ENCODE data around the gene TRPM3. TPM values are rescaled to one million over a fixed set of nuclear protein-coding genes. Genes with fewer than 3 reads are reported as not detected.

Gene TRPM3
- total and polyA plus RNA-seq, 9 of the 15 experiments (the other 6 are each of a cell fraction or from before 2014, with no cell fraction given): 0.04 TPM; not detected in 8

DNA sequence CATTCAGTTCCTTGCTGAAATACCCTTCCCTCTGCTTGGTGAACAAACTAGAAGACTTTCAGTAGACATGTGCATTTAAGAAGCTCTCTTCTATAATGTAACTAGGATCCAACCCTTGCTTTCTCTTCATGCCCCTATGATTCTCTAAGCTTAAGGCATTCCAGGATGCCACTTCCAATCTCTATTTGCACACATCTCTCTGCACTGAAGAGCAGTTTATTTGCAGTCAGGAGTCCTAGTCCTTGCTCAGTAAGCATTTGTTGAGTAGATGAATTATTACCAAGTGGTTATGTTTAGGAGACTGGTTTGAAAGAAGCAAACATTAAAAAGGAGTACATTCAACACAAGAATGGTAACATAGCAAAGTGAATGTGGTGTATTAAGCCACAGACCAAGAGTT is 432.7 kb downstream of the TRPM3 start:
- Histone ChIP-seq H3K4me2 (ENCODE audit: insufficient read depth, low read length) (no peak overlapping the region), H3K79me2 (ENCODE audit: control insufficient read depth, insufficient read depth, low read length) (no peaks in the 10 kb centered on the region), H3K9me1 (ENCODE audit: control insufficient read depth, insufficient read depth, low read length) (no peaks in the 10 kb centered on the region), H3K27me3 (ENCODE audit: control insufficient read depth in 2 of 2, insufficient read depth in 2 of 2, low read length in 2 of 2) (no peaks in the 10 kb centered on the region), H3K36me3 (ENCODE audit: control insufficient read depth, insufficient read depth, low read length) (no peaks in the 10 kb centered on the region), H3K4me3 (no peak overlapping the region), H3K9ac (ENCODE audit: insufficient read depth in 1 of 2, low read depth in 2 of 2, low read length in 2 of 2) (no peak overlapping the region), H4K20me1 (replicated peaks; ENCODE audit: control insufficient read depth, insufficient read depth, low read length) (no peaks in the 10 kb centered on the region), H2AFZ (ENCODE audit: low read depth, low read length) (no peak overlapping the region), H3K9me3 (replicated peaks; ENCODE audit: control insufficient read depth, insufficient read depth, low read depth, low read length) (no peaks in the 10 kb centered on the region), H3K27ac (ENCODE audit: extremely low read depth, low read depth, low read length) (no peak overlapping the region), H3K4me1 (replicated peaks in 1 of 2; ENCODE audit: control insufficient read depth in 2 of 2, insufficient read depth in 2 of 2, low read length in 2 of 2) (no peaks in the 10 kb centered on the region)
- CTCF ChIA-PET (ENCODE audit: low intra/inter-chr PET ratio): no interaction called here
- intact Hi-C loops (cut with micrococcal nuclease): no loop called here
- TF ChIP-seq, protein P1, sequence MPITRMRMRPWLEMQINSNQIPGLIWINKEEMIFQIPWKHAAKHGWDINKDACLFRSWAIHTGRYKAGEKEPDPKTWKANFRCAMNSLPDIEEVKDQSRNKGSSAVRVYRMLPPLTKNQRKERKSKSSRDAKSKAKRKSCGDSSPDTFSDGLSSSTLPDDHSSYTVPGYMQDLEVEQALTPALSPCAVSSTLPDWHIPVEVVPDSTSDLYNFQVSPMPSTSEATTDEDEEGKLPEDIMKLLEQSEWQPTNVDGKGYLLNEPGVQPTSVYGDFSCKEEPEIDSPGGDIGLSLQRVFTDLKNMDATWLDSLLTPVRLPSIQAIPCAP (CRISPR knock-in tag; IDR thresholded peaks at IDR 0.05; ENCODE audit: borderline replicate concordance): no peak
- TF ChIP-seq ZSCAN32 (CRISPR knock-in tag; IDR thresholded peaks at IDR 0.05) (no peak), THAP12 (CRISPR knock-in tag; IDR thresholded peaks at IDR 0.05) (no peak), NBN (IDR thresholded peaks at IDR 0.05; ENCODE audit: low read depth) (no peak)
- ATAC-seq: no peak
- no peak for FAIRE-seq
- no TSS peak for BruUV-seq (replicated peaks)
- POLR2A ChIA-PET: no interaction called here
- no peak for DNase-seq (ENCODE audit: extremely low read depth in 1 of 4, low spot score in 3 of 4)
- in situ Hi-C loops (cut with MboI): no loop called here

Data from K562 (cell line).